ENCODE results near the gene DMAC2L.

- TF ChIP-seq CTCF (IDR thresholded peaks at IDR 0.05) (no peak), POLR2AphosphoS5 (IDR thresholded peaks at IDR 0.05) (no peak), POLR2A (IDR thresholded peaks at IDR 0.05) (no peak), EP300 (IDR thresholded peaks at IDR 0.05) (no peak)
Measured at GRCh38 chr14:50357753-50358395, 45.8 kb downstream of the DMAC2L start.

Data from gastroesophageal sphincter (tissue), 3 donors.